ENCODE measurements around the gene SHROOM1. TPM values are rescaled to one million over a fixed set of nuclear protein-coding genes. Genes with fewer than 3 reads are reported as not detected.

The SHROOM1 gene
- total RNA-seq, 1 experiment from 2014 or later: 24.5 TPM

DNA sequence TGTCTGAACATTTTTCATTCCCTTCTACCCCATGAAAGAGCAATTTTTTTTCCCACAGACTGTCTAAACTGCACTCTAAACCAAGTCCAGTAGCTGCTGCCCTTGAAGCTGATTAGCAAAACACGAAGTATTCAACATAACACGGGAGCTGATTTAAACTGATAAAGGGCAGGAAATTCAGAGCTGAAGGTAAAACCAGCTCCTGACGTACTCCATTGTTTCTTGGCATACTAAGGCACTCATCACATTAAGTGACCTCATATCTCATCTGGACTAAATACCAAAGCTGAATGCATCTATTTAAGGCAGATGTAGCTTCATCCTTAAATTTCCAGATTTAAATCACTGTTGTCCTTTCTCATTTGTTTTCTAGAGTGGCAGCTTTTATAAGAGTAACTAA, 23.9 kb upstream of the SHROOM1 start:
- Mint-ChIP-seq H3K9me3 (ENCODE audit: low read depth, unreplicated experiment) (no peaks in the 10 kb centered on the region), H3K27me3 (ENCODE audit: unreplicated experiment) (no peaks in the 10 kb centered on the region), H3K27ac (ENCODE audit: unreplicated experiment) (no peak overlapping the region), H3K4me3 (ENCODE audit: low read depth, unreplicated experiment) (no peak overlapping the region), H3K36me3 (ENCODE audit: insufficient read depth, unreplicated experiment) (no peaks in the 10 kb centered on the region), H3K4me1 (ENCODE audit: low read depth, unreplicated experiment) (peaks cover 10% of the 10 kb centered on the region)
- CTCF ChIA-PET: interaction anchor here (0.6 to 0.9 kb wide), 2 partner anchors 14 to 47 kb away, joined by 3 read pairs; no protein-coding TSS in a partner anchor
- no TSS peak for BruUV-seq (replicated peaks)
- intact Hi-C loops (cut with micrococcal nuclease; ENCODE audit: unreplicated experiment): no loop called here
- no peak for DNase-seq
- no peak for TF ChIP-seq CTCF (IDR thresholded peaks at IDR 0.05; ENCODE audit: unreplicated experiment)

GRCh38 chr5:132853790-132854189, 23.3 kb upstream of the SHROOM1 start:
- H3K4me3 Mint-ChIP-seq (ENCODE audit: low read depth, unreplicated experiment): no peak overlapping the region
- H3K4me1 Mint-ChIP-seq (ENCODE audit: low read depth, unreplicated experiment): peaks cover 13% of the 10 kb centered on the region
- intact Hi-C loops (cut with micrococcal nuclease; ENCODE audit: unreplicated experiment): no loop called here
- no TSS peak for BruUV-seq (replicated peaks)
- H3K27ac Mint-ChIP-seq (ENCODE audit: unreplicated experiment): no peak overlapping the region
- no peaks in the 10 kb centered on the region for H3K36me3 Mint-ChIP-seq (ENCODE audit: insufficient read depth, unreplicated experiment)
- no peak for DNase-seq
- CTCF ChIA-PET: interaction anchor here (0.9 kb wide), 2 partner anchors 14 to 47 kb away, joined by 3 read pairs; no protein-coding TSS in a partner anchor
- no peaks in the 10 kb centered on the region for H3K9me3 Mint-ChIP-seq (ENCODE audit: low read depth, unreplicated experiment)
- no peak for TF ChIP-seq CTCF (IDR thresholded peaks at IDR 0.05; ENCODE audit: unreplicated experiment)
- no peaks in the 10 kb centered on the region for H3K27me3 Mint-ChIP-seq (ENCODE audit: unreplicated experiment)

GRCh38 chr5:132853323-132853722, 22.9 kb upstream of the SHROOM1 start:
- no peak for DNase-seq
- H3K27ac Mint-ChIP-seq (ENCODE audit: unreplicated experiment): no peak overlapping the region
- intact Hi-C loops (cut with micrococcal nuclease; ENCODE audit: unreplicated experiment): no loop called here
- BruUV-seq (replicated peaks): no TSS peak
- no peaks in the 10 kb centered on the region for H3K27me3 Mint-ChIP-seq (ENCODE audit: unreplicated experiment)
- H3K4me3 Mint-ChIP-seq (ENCODE audit: low read depth, unreplicated experiment): no peak overlapping the region
- no peaks in the 10 kb centered on the region for H3K36me3 Mint-ChIP-seq (ENCODE audit: insufficient read depth, unreplicated experiment)
- TF ChIP-seq CTCF (IDR thresholded peaks at IDR 0.05; ENCODE audit: unreplicated experiment): no peak
- no peaks in the 10 kb centered on the region for H3K9me3 Mint-ChIP-seq (ENCODE audit: low read depth, unreplicated experiment)
- CTCF ChIA-PET: interaction anchor here (0.9 kb wide), 1 partner anchor 14 kb away, joined by 3 read pairs; no protein-coding TSS in a partner anchor
- H3K4me1 Mint-ChIP-seq (ENCODE audit: low read depth, unreplicated experiment): peaks cover 13% of the 10 kb centered on the region

DNA sequence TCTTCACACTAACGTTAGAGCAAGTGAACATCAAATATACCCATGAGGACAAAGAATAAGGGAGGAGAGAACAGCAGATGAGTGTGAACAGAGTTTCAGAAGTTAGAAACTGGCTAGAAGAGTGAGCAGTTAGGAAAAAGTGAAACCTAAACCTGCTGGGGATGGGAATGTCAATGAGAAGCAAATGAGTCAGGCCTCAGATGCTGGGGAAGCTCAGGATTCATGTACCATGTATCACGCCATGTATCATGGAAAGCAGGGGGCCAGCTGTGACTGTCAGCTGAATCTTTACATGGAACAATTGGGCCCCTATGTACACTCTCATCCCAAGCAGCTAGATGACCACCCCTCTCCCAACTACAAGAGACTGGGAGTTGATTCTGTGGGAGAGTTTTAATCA, 19.6 kb upstream of the SHROOM1 start:
- Mint-ChIP-seq H3K4me1 (ENCODE audit: low read depth, unreplicated experiment) (peaks cover 13% of the 10 kb centered on the region), H3K4me3 (ENCODE audit: low read depth, unreplicated experiment) (no peak overlapping the region), H3K36me3 (ENCODE audit: insufficient read depth, unreplicated experiment) (no peaks in the 10 kb centered on the region), H3K27me3 (ENCODE audit: unreplicated experiment) (no peaks in the 10 kb centered on the region), H3K27ac (ENCODE audit: unreplicated experiment) (no peak overlapping the region), H3K9me3 (ENCODE audit: low read depth, unreplicated experiment) (no peaks in the 10 kb centered on the region)
- DNase-seq: no peak
- BruUV-seq (replicated peaks): no TSS peak
- no peak for TF ChIP-seq CTCF (IDR thresholded peaks at IDR 0.05; ENCODE audit: unreplicated experiment)
- CTCF ChIA-PET: no interaction called here
- intact Hi-C loops (cut with micrococcal nuclease; ENCODE audit: unreplicated experiment): no loop called here

All from Calu3 (cell line).